Activated naive CD8-positive, alpha-beta T cell treated with anti-CD3 and anti-CD28 coated beads, Interleukin-2, amount 50 U/mL, for 16 hours (primary cell): ENCODE results near the gene SAAL1.
"Not testable (repeated sequence)": the region's sequence is repeated elsewhere in the genome, so short reads cannot be mapped to it uniquely, and the experiment has no call there.

ENCODE experiments used
- DNase-seq: peaks from one replicate; pipeline ENCODE4 v3.0.0-alpha.2; 2020; ENCODE audit warnings: low read depth, low spot score

Gene SAAL1

GRCh38 chr11:18105802-18106574 is at the start of gene SAAL1:
Gene SAAL1, minus strand, starts transcription at chr11:18106082. Its CDS starts 41 bp downstream, at chr11:18106041.
- DNase-seq, result peak; percentile 81

- no peak for DNase-seq
Observed at GRCh38 chr11:18151581-18151980, 45.7 kb upstream of the SAAL1 start.

GRCh38 chr11:18145837-18146236 is 40.0 kb upstream of the SAAL1 start:
- no peak for DNase-seq

- no peak for DNase-seq
Observed at GRCh38 chr11:18145025-18145424, 39.1 kb upstream of the SAAL1 start.

GRCh38 chr11:18144243-18144642 is 38.4 kb upstream of the SAAL1 start:
- no peak for DNase-seq

GRCh38 chr11:18140145-18140544 is 34.3 kb upstream of the SAAL1 start:
- DNase-seq, result no peak

- no peak for DNase-seq
Observed at GRCh38 chr11:18137186-18137800, 31.4 kb upstream of the SAAL1 start.

- DNase-seq, result no peak
Observed at GRCh38 chr11:18135308-18135707, 29.4 kb upstream of the SAAL1 start.

- no peak for DNase-seq
Observed at GRCh38 chr11:18132341-18132740, 26.5 kb upstream of the SAAL1 start, which contains the start of gene MRGPRX3. Gene MRGPRX3, plus strand, starts transcription at chr11:18132571. Its CDS starts 4,632 bp downstream, at chr11:18137203.

- not testable (repeated sequence) for DNase-seq
Observed at GRCh38 chr11:18131115-18131514, 25.2 kb upstream of the SAAL1 start.

- not testable (repeated sequence) for DNase-seq
Observed at GRCh38 chr11:18121331-18121828, 15.5 kb upstream of the SAAL1 start.

GRCh38 chr11:18115360-18116127 is 9.7 kb upstream of the SAAL1 start:
- peak; percentile 31 for DNase-seq

GRCh38 chr11:18111005-18111404 is 5.1 kb upstream of the SAAL1 start:
- DNase-seq, result no peak

GRCh38 chr11:18108254-18108653 is 2.4 kb upstream of the SAAL1 start:
- no peak for DNase-seq

GRCh38 chr11:18106688-18107087 is 806 bp upstream of the SAAL1 start:
- DNase-seq, result no peak

GRCh38 chr11:18105086-18105801 is 638 bp downstream of the SAAL1 start:
- no peak for DNase-seq

- no peak for DNase-seq
Observed at GRCh38 chr11:18100926-18101656, 4.8 kb downstream of the SAAL1 start.

GRCh38 chr11:18093959-18094358 is 11.9 kb downstream of the SAAL1 start:
- DNase-seq, result no peak

- DNase-seq, result no peak
Observed at GRCh38 chr11:18091731-18092130, 14.2 kb downstream of the SAAL1 start.

- DNase-seq, result no peak
Observed at GRCh38 chr11:18088966-18089365, 16.9 kb downstream of the SAAL1 start.

GRCh38 chr11:18088366-18088765 is 17.5 kb downstream of the SAAL1 start:
- no peak for DNase-seq
